Epithelial cell of esophagus (primary cell): Measurements from ENCODE around the gene NUP205.

Experiments used
- DNase-seq: peaks from one replicate; pipeline ENCODE4 v3.0.0; 2010; ENCODE audit warnings: low read depth
- H3K4me3 ChIP-seq: 2 replicates; pipeline ENCODE4 v1.5.1; 2011; ENCODE audit warnings: mild to moderate bottlenecking, low read length, control low read depth
- CTCF ChIP-seq: IDR thresholded peaks from 2 replicates; pipeline ENCODE4 v1.5.1; 2011; ENCODE audit warnings: low read depth, mild to moderate bottlenecking, low read length, control low read depth, inconsistent platforms; ENCODE audit not compliant: insufficient read depth; ENCODE audit errors: missing control alignments

NUP205 gene

GRCh38 chr7:135602304-135602703, 44.6 kb downstream of the NUP205 start:
- TF ChIP-seq CTCF = no peak
- no peak overlapping the region for H3K4me3 ChIP-seq
- DNase-seq = peak; percentile 57

- no peak overlapping the region for H3K4me3 ChIP-seq
- no peak for TF ChIP-seq CTCF
- DNase-seq = no peak
These were observed 58.4 kb downstream of the NUP205 start for GRCh38 chr7:135616136-135616535.

GRCh38 chr7:135617781-135618180, 60.1 kb downstream of the NUP205 start:
- TF ChIP-seq CTCF = no peak
- H3K4me3 ChIP-seq = no peak overlapping the region
- DNase-seq = no peak

- no peak overlapping the region for H3K4me3 ChIP-seq
These were observed 60.8 kb downstream of the NUP205 start for GRCh38 chr7:135618510-135618909.

DNA sequence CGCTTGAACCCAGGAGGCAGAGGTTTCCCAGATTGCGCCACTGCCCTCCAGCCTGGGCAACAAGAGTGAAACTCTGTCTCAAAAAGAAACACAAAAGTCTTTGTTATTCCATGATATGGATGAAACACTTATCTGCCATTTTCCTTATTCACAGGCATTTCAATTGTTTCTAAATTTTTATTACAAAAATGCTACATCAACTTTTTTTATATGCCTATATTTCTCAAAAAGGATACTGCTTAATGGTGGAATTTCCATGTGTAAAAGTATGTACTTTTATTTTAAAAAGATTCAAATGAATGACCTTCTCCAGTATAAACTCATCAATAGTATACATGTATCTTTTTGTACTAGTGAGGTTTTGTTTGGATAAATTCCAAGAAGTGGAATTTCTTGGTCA, 62.7 kb downstream of the NUP205 start:
- TF ChIP-seq CTCF = no peak
- no peak overlapping the region for H3K4me3 ChIP-seq
- DNase-seq = no peak

More at GRCh38 chr7:135618510-135618909, 60.8 kb downstream of the NUP205 start:
- DNase-seq = no peak
- TF ChIP-seq CTCF = no peak

- DNase-seq = peak; percentile 80
- no peak overlapping the region for H3K4me3 ChIP-seq
- TF ChIP-seq CTCF = peak; percentile 81
These were observed 63.5 kb downstream of the NUP205 start for GRCh38 chr7:135620980-135621850.
